Measurements from ENCODE around the gene ANKRD12. TPM values are rescaled to one million over a fixed set of nuclear protein-coding genes. Genes with fewer than 3 reads are reported as not detected.

ANKRD12 gene
- total RNA-seq, 1 experiment from 2014 or later, result 19.1 TPM

DNA sequence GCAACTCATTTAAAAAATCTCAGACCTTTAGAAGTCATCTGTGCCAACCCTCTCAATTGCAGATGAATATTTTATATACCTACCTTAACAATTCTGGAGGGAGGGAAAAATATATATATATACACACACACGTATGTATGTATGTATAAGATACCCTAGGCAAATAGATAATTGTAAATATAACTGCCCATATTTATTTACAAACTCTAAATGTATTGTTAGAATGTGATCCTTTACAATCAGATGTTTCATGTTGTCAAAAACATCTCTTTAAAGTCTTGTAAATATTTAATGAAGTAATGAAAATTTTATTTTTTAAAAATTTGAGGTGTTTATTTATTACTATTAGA is 11.6 kb downstream of the ANKRD12 start:
- Histone ChIP-seq H3K4me2 (ENCODE audit: low read length) (no peak overlapping the region), H4K20me1 (ENCODE audit: low read length) (peaks cover 8% of the 10 kb centered on the region; the same call in 1 of the 2 replicates), H3F3A (ENCODE audit: low read length, unreplicated experiment) (no peaks in the 10 kb centered on the region), H3K4me1 (ENCODE audit: insufficient read depth, low read length) (peaks cover 12% of the 10 kb centered on the region), H3K9me2 (replicated peaks; ENCODE audit: low read length) (no peaks in the 10 kb centered on the region), H3K9ac (ENCODE audit: low read length) (no peak overlapping the region), H2AFZ (ENCODE audit: low read length) (no peak overlapping the region), H3K79me2 (ENCODE audit: low read length) (peaks cover 93% of the 10 kb centered on the region), H3K27me3 (ENCODE audit: low read length) (no peaks in the 10 kb centered on the region), H3K27ac (ENCODE audit: low read length) (no peak overlapping the region), H3K36me3 (ENCODE audit: low read depth, low read length) (no peaks in the 10 kb centered on the region), H3K4me3 (ENCODE audit: low read length) (no peak overlapping the region), H3K9me3 (ENCODE audit: low read length) (no peaks in the 10 kb centered on the region)
- POLR2A ChIA-PET (ENCODE audit: unreplicated experiment), result no interaction called here
- DNase-seq, result no peak
- BruUV-seq (replicated peaks), result no TSS peak
- ATAC-seq, result no peak
- CTCF ChIA-PET, result interaction anchor here (0.6 to 1.3 kb wide), 8 partner anchors 37 to 383 kb away, joined by 3 to 7 read pairs (median 4); no protein-coding TSS in a partner anchor
- intact Hi-C loops (cut with micrococcal nuclease), result loop anchor here (1.0 to 10.0 kb wide), 4 partner anchors 75 to 493 kb away; no protein-coding TSS in a partner anchor
- TF ChIP-seq, protein P1, sequence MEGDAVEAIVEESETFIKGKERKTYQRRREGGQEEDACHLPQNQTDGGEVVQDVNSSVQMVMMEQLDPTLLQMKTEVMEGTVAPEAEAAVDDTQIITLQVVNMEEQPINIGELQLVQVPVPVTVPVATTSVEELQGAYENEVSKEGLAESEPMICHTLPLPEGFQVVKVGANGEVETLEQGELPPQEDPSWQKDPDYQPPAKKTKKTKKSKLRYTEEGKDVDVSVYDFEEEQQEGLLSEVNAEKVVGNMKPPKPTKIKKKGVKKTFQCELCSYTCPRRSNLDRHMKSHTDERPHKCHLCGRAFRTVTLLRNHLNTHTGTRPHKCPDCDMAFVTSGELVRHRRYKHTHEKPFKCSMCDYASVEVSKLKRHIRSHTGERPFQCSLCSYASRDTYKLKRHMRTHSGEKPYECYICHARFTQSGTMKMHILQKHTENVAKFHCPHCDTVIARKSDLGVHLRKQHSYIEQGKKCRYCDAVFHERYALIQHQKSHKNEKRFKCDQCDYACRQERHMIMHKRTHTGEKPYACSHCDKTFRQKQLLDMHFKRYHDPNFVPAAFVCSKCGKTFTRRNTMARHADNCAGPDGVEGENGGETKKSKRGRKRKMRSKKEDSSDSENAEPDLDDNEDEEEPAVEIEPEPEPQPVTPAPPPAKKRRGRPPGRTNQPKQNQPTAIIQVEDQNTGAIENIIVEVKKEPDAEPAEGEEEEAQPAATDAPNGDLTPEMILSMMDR (conservative IDR thresholded peaks at IDR 0.05; ENCODE audit: low read depth, low read length), result no peak
- TF ChIP-seq EZH2 (IDR thresholded peaks at IDR 0.05; ENCODE audit: low read length, unreplicated experiment), result no peak
- TF ChIP-seq EZH2phosphoT487 (IDR thresholded peaks at IDR 0.05; ENCODE audit: borderline replicate concordance, low read length), result no peak

DNA sequence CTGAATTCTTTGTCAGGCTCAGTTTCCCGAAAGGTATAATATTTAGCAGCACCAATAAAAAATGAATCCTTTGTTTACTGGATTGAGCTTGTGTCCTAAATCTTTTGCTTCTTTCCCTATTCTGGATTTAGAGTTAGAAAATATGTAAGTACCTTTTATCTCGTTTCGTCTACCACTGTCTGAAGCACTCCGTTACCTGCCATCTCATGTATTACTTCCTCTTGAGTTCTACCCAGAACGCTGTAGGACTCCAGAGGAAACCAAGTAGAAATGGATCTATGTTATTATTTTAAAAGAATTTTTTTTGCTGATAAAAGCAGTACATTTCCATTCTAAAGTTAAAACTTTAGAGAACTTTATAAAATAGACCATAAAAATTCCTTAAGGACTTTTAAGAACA is 13.5 kb downstream of the ANKRD12 start:
- POLR2A ChIA-PET (ENCODE audit: unreplicated experiment), result no interaction called here

DNA sequence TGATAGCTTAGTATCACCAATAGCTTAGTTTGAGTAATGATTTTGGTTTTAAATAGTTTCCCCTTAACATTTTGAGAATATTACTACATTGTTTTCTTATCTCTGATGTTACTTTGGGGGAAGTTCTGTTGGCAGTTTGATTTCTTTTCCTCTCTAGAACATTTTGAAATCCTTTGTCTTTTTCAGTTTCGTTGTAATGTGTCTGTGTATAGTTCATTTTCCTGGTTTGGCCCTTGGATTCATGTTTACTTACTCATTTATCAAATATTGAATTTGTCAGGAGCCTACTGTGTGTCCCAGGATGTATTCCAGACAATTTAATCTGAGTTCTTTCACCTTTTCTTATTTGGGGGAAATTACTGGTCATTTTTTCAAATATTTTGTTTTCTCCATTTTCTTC is 16.7 kb downstream of the ANKRD12 start:
- CTCF ChIA-PET, result interaction anchor here (0.7 kb wide), 1 partner anchor 79 kb away, joined by 3 read pairs; no protein-coding TSS in a partner anchor
- Histone ChIP-seq H3K27ac (ENCODE audit: low read length) (no peak overlapping the region), H3K4me2 (ENCODE audit: low read length) (peak overlapping the region; percentile 36; the same call in 1 of the 2 replicates), H3K4me1 (ENCODE audit: insufficient read depth, low read length) (peaks cover 10% of the 10 kb centered on the region), H3K4me3 (ENCODE audit: low read length) (no peak overlapping the region), H3K36me3 (ENCODE audit: low read depth, low read length) (no peaks in the 10 kb centered on the region), H3K27me3 (ENCODE audit: low read length) (no peaks in the 10 kb centered on the region), H3K9me3 (ENCODE audit: low read length) (no peaks in the 10 kb centered on the region), H2AFZ (ENCODE audit: low read length) (no peak overlapping the region), H4K20me1 (ENCODE audit: low read length) (peaks cover 10% of the 10 kb centered on the region; the same call in 1 of the 2 replicates), H3K9ac (ENCODE audit: low read length) (no peak overlapping the region), H3K79me2 (ENCODE audit: low read length) (peaks cover 93% of the 10 kb centered on the region), H3F3A (ENCODE audit: low read length, unreplicated experiment) (no peaks in the 10 kb centered on the region), H3K9me2 (replicated peaks; ENCODE audit: low read length) (no peaks in the 10 kb centered on the region)
- no peak for TF ChIP-seq EZH2 (IDR thresholded peaks at IDR 0.05; ENCODE audit: low read length, unreplicated experiment)
- TF ChIP-seq, protein P1 (conservative IDR thresholded peaks at IDR 0.05; ENCODE audit: low read depth, low read length), result no peak
- BruUV-seq (replicated peaks), result no TSS peak
- peak; percentile 40; the same call in 1 of the 2 replicates for ATAC-seq
- POLR2A ChIA-PET (ENCODE audit: unreplicated experiment), result no interaction called here
- no peak for DNase-seq
- intact Hi-C loops (cut with micrococcal nuclease), result loop anchor here (10.0 kb wide), 1 partner anchor 52 kb away; no protein-coding TSS in a partner anchor

More for the DNA sequence above, 13.5 kb downstream of the ANKRD12 start:
- intact Hi-C loops (cut with micrococcal nuclease), result loop anchor here (10.0 kb wide), 1 partner anchor 55 kb away; no protein-coding TSS in a partner anchor
- BruUV-seq (replicated peaks), result no TSS peak
- CTCF ChIA-PET, result no interaction called here
- ATAC-seq (no peak), DNase-seq (no peak)
- Histone ChIP-seq H3K36me3 (ENCODE audit: low read depth, low read length) (no peaks in the 10 kb centered on the region), H3K9ac (ENCODE audit: low read length) (no peak overlapping the region), H3K4me2 (ENCODE audit: low read length) (no peak overlapping the region), H3F3A (ENCODE audit: low read length, unreplicated experiment) (no peaks in the 10 kb centered on the region), H3K9me2 (replicated peaks; ENCODE audit: low read length) (no peaks in the 10 kb centered on the region), H3K4me3 (ENCODE audit: low read length) (no peak overlapping the region), H3K79me2 (ENCODE audit: low read length) (peaks cover 96% of the 10 kb centered on the region), H3K9me3 (ENCODE audit: low read length) (no peaks in the 10 kb centered on the region), H3K4me1 (ENCODE audit: insufficient read depth, low read length) (peaks cover 16% of the 10 kb centered on the region), H4K20me1 (ENCODE audit: low read length) (peaks cover 8% of the 10 kb centered on the region; the same call in 1 of the 2 replicates), H3K27ac (ENCODE audit: low read length) (no peak overlapping the region), H3K27me3 (ENCODE audit: low read length) (no peaks in the 10 kb centered on the region), H2AFZ (ENCODE audit: low read length) (no peak overlapping the region)
- TF ChIP-seq EZH2phosphoT487 (IDR thresholded peaks at IDR 0.05; ENCODE audit: borderline replicate concordance, low read length) (no peak), EZH2 (IDR thresholded peaks at IDR 0.05; ENCODE audit: low read length, unreplicated experiment) (no peak)
- TF ChIP-seq, protein P1 (conservative IDR thresholded peaks at IDR 0.05; ENCODE audit: low read depth, low read length), result no peak
